Measurements from ENCODE around the gene SLC16A3.

DNA sequence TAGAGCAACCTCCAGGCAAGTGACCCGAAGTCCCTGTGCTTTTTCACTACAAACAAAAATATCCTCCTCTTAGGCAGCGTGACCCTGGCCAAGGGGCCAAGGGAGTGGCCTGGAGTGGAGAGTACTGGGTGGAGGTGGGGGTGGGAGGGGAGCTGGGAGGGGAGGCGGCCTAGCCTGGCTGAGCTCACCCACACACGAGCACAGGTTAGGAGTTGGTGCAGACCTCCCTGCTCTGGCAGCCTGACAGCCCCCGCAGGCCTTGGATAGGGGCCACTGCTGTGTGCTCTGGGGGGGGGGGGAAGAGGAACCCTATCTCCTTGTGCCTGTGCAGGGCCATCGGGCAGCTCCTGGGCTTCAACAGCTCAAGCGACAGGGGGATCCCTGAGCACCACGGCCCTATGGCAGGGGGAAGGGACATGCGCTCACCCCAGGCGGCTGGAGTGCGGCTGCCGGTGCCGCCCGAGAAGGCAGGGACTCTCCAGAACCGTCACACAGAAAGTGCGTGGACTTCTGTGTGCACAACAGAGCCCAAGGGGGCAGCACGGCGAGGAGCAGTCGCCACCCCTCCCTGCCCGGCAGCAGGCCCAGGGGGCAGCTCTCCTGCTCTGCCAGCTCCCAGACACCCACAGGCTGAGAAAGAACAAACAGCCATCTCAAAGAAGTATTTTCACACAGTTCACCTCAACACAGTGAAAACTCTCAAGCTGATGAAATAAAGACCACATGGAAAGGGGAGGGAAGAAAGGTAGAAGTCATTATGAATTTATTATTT, 13.3 kb downstream of the SLC16A3 start:
- TF ChIP-seq, protein P1, sequence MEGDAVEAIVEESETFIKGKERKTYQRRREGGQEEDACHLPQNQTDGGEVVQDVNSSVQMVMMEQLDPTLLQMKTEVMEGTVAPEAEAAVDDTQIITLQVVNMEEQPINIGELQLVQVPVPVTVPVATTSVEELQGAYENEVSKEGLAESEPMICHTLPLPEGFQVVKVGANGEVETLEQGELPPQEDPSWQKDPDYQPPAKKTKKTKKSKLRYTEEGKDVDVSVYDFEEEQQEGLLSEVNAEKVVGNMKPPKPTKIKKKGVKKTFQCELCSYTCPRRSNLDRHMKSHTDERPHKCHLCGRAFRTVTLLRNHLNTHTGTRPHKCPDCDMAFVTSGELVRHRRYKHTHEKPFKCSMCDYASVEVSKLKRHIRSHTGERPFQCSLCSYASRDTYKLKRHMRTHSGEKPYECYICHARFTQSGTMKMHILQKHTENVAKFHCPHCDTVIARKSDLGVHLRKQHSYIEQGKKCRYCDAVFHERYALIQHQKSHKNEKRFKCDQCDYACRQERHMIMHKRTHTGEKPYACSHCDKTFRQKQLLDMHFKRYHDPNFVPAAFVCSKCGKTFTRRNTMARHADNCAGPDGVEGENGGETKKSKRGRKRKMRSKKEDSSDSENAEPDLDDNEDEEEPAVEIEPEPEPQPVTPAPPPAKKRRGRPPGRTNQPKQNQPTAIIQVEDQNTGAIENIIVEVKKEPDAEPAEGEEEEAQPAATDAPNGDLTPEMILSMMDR (IDR thresholded peaks at IDR 0.05), result no peak
- no peak for TF ChIP-seq EZH2phosphoT487 (IDR thresholded peaks at IDR 0.05)
- no peak for TF ChIP-seq EZH2 (IDR thresholded peaks at IDR 0.05)

All from neural progenitor cell (in vitro differentiated cells).